ENCODE data around the gene TCF12.

GRCh38 chr15:57053470-57053869 lies 135.0 kb downstream of the TCF12 start:
- TF ChIP-seq CTCF (IDR thresholded peaks at IDR 0.05) (no peak), POLR2A (IDR thresholded peaks at IDR 0.05) (no peak), POLR2AphosphoS5 (IDR thresholded peaks at IDR 0.05) (no peak)
